CD4-positive, alpha-beta T cell treated with Interleukin-17A for 1 hour (primary cell): ENCODE data around the gene ETFRF1.

Source experiments
- DNase-seq: peaks from one replicate; pipeline ENCODE4 v3.0.0-alpha.2; 2020

The ETFRF1 gene

DNA sequence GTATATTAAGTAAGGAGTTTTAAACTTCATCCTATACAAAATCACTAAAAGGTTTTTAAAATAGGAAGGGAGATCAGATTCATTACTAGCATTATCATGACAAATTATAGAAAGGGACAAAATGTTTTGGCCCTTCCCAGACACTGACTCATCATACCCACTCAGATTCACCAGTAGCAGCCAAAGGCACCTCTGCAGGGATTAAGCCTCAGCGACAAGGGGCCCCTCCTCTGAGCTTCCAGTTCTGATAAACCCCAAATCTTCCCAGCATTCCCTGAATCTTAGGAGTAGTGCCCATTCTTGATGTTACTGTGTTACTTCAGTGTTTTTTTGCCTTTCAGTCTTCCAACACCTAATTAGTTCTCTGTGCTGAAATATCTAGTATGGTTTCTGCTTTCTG is 41.2 kb downstream of the ETFRF1 start:
- no peak for DNase-seq

- no peak for DNase-seq
These were observed 41.6 kb downstream of the ETFRF1 start for GRCh38 chr12:25236626-25237025.

DNA sequence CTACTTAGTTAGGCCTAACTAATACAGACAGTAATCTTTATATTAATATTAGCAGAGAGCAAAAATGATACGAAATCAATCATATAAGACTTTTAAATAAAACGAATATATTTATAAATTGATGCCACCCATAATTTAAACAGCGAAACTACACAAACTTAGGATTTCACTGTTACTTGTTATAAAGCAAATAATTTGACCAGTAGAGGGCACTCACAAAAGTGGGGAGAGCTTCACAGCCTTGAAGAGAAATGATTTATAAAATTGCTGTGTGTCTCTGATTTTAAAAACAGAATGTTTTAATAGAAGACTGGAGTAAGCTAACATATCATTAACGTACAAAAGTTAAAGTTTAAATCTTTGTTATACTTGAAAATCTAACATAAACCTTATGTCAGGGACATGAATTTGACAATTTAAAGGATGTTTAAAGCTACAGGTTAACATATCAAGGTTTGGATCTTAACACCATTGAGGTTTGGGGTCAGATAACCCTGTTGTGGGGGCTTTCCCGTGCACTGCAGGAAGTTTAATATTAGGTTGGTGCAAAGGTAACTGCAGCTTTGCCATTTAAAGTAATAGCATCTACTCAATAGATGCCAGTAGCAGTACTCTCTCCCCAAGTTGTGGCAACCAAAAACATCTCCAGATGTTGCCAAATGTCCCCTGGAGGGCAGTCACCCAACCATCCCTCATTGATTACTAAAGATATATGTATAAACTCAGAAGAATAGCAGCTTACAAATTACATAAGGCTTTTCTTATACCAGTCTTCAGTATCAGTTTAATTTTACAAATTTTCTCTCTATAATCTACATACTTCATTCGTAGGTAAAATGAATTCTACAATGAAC is 46.4 kb downstream of the ETFRF1 start:
- DNase-seq = peak; percentile 79

- no peak for DNase-seq
These were observed 48.1 kb downstream of the ETFRF1 start for GRCh38 chr12:25242981-25243679.

GRCh38 chr12:25243680-25243990 is 48.6 kb downstream of the ETFRF1 start:
- no peak for DNase-seq

GRCh38 chr12:25245491-25245890 is 50.5 kb downstream of the ETFRF1 start:
- DNase-seq = no peak

DNA sequence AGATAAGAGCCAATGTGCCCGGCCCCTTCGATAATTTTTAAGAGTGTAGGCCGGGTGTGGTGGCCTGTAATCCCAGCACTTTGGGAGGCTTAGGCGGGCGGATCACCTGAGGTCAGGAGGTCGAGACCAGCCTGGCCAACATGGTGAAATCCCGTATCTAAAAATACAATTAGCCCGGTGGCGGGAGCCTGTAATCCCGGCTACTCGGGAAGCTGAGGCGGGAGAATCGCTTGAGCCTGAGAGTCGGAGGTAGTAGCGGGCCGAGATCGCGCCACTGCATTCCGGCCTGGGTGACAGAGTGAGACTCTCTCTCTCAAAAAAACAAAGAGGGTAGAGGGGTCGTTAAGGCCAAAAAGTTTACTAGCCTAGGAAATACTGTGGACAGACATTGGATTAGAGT is 53.1 kb downstream of the ETFRF1 start:
- no peak for DNase-seq

DNA sequence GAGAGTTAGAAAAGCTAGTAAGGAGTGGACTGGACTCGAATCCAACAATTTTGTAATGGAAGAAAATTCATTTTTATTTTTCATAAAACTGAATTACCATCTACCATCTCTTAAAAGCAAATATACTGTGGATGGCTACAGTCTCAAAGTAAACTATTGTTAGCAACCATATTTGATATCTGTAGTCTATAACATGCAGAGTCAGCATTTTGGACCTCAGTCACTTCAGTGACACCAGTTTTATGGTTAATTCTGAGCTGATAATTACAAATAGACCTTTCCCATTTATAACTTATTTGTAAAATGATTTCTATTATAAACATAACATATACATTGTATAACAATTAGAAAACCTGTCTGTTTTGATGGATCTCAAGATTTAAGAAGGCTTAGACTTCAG is 53.7 kb downstream of the ETFRF1 start:
- no peak for DNase-seq

DNA sequence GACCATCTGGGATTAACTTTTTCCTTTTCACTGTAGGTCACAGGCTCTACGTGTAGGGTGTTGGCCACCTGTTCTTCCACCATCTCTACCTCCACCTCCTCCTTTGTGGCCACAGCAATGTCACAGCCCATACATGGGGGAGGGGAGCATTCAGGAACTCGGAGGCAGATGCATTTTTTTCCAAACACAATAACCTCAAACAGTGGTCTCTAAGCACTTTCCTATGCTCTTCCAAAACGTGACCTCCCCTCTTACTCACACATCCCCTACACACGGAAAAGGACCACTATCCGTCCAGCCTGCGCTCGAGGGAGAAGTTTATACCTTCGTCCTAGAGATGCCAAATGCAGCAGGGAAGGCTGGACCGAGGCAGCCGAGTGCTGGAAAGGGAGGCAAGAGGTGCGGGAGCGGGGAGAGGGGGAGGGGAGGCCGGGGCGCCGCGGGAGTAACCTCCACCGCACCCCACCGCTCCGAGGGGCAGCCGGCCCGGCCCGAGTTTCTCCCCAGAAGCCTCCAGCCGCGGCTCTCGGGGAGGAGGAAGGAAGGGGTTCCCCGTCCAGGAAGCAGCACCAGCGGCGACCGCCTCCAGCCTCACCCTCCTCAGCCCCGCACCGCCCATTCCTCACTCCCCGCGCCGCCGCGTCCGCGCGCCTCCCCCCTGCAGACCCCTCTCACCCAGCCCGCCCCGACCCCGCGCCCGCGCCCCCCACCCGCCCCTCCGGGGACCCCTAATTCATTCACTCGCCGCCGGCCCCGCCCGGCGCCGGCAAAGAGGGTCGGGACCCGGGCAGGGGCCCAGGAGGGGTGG is 55.1 kb downstream of the ETFRF1 start:
- peak; percentile 59 for DNase-seq

DNA sequence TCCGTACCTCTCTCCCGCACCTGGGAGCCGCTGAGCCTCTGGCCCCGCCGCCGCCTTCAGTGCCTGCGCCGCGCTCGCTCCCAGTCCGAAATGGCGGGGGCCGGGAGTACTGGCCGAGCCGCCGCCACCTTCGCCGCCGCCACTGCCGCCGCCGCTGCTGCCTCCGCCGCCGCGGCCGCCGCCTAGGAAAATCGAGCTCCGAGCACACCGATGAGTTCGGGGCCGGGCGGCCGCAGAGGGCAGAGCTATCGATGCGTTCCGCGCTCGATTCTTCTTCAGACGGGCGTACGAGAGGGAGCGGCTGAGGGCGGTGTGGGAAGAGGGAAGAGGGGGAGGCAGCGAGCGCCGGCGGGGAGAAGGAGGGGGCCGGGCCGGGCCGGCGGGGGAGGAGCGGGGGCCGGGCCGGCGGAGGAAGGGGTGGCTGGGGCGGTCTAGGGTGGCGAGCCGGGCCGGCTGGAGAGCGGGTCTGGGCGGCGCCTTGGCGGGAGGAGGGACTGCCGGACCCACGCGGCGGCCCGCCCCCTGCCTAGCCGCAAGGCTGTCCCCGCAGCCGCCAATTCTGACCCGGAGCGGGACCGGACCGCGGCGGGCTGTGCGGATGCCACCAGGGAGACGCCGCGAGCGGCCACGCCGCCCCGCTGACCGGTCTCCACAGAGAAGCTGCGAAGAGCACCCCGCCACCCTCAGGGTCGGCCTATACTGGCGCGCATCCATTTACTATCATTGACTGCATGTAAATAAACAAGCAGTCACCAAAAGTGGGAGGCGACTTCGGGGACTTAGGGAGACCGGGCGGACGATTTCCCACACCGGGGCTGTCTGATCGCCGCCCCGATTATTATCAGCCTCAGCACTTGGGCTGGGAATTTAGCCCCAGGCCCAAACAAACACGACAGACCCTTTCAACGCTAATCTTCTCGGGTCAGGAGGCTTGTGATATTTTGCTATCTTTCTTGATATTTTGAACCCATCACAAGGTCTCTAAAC is 56.0 kb downstream of the ETFRF1 start, which contains the start of gene KRAS:
Gene KRAS, minus strand, starts transcription at position 186 of the 987 bp plus-strand sequence.
- peak; percentile 96 for DNase-seq

DNA sequence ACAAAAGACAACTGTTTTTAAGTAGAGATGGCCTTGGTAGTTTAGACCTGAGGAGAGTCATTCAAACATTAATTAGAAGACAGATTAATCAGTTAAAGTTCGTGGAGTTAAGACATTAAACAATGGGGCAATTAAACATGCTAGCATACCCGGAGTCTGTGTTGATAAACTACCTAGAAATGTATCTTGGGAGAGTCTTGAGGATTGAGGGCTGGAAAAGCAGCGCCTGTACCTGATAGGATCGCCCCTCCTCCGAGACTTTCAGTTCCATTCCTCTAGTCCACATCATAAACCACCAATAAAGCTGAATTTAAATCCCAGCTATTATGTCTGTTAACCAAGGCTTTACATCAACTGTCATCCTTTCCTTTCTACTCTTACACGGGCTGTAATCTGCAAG is 56.7 kb downstream of the ETFRF1 start:
- DNase-seq = no peak

- no peak for DNase-seq
These were observed 57.9 kb downstream of the ETFRF1 start for GRCh38 chr12:25252946-25253345.

DNA sequence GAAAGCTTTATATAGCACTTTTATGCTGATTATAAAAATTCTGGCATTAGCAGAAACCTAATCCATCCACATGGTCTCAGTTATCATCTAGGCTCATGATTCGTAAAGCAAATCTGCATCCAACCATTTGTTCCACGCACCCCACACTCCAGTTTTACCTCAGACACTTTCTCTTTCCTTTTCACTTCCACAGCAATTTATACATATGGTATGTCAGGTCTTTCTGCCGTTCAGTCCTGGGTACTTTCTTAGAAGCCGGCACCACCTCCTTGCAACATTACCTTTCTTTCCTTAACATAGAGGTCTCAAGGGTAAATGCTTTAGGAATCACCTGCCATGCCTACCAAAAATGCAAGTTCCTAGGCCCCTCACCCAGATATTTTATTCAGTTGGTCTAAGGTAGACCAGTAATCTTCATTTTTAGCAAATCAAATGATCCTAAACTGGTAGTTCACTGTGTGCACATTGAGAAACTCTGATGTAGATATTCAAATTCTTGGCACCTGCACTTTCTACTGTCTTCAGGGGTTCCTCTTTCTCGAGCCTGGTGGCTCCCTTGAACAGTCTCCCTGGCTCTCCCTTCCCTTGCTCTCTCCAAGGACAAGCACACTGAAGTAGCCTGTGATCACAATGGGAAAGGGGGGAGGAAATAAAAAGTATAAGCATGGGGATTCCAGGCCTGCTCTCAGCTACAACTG is 58.5 kb downstream of the ETFRF1 start:
- no peak for DNase-seq

GRCh38 chr12:25254271-25254880 is 59.3 kb downstream of the ETFRF1 start:
- DNase-seq = no peak
